ENCODE results near the gene TIAM1. TPM values are rescaled to one million over a fixed set of nuclear protein-coding genes. Genes with fewer than 3 reads are reported as not detected.

Gene TIAM1
- total and polyA plus RNA-seq, 2 of the 8 experiments (the other 6 are each of a cell fraction or from before 2014, with no cell fraction given): 10.1 to 30.7 TPM

DNA sequence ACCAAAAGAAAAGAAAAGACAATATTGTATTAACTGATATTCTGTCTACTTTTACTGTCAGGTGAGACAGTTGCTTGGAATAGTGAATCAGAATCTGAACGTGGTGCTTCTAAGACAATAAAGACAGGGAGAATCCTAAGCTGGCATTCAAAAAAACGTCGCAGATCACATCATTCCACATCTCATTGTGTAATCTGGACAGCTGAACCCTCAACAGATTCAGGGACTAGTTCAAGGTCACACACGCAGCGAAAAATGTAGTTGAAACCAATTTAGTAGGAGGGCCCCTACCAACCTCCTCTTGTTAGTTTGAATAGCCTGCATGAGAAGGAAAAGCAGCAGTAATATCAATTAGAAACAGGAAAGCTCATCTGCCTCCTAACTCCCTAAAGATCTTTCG is 259.4 kb downstream of the TIAM1 start:
- WGBS, 2 experiments (ENCODE audit: extremely low coverage in 1 of 2, insufficient coverage in 1 of 2, insufficient read length in 1 of 2, insufficient replicate concordance in 2 of 2, low coverage in 1 of 2, low lambda C conversion rate in 2 of 2, missing lambda C conversion rate in 1 of 2): 92% methylated on average over 6 of the region's 6 CpGs; no CpG with 5 or more reads in 1 of the 2 experiments
- POLR2A ChIA-PET (ENCODE audit: partially characterized antibody): interaction anchor here (0.6 kb wide), 1 partner anchor 25 kb away, joined by 4 read pairs; no protein-coding TSS in a partner anchor
- H3K4me3 ChIP-seq (ENCODE audit: extremely low read depth in 1 of 4, insufficient read depth in 2 of 4, low read depth in 3 of 4, low read length in 4 of 4): no peak overlapping the region

More for the DNA sequence above, 259.4 kb downstream of the TIAM1 start:
- Histone ChIP-seq H3K4me1 (replicated peaks in 1 of 4; ENCODE audit: control insufficient read depth in 3 of 4, insufficient read depth in 4 of 4, low read length in 3 of 4) (no peaks in the 10 kb centered on the region), H3K23me2 (ENCODE audit: low read depth, low read length) (no peaks in the 10 kb centered on the region; the same call in 1 of the 2 replicates), H3K79me2 (ENCODE audit: control insufficient read depth in 1 of 2, insufficient read depth in 2 of 2, low read length in 2 of 2) (no peaks in the 10 kb centered on the region), H2AFZ (ENCODE audit: low read length) (peak overlapping the region; percentile 20; the same call in 1 of the 2 replicates), H4K5ac (ENCODE audit: insufficient read length, low read depth, low read length) (no peak overlapping the region), H3K56ac (replicated peaks; ENCODE audit: insufficient read length, low read depth, low read length) (no peak overlapping the region), H4K20me1 (replicated peaks in 1 of 2; ENCODE audit: control insufficient read depth in 1 of 2, insufficient read depth in 2 of 2, low read length in 2 of 2) (no peaks in the 10 kb centered on the region), H3K14ac (ENCODE audit: insufficient read length) (no peak overlapping the region), H2BK20ac (ENCODE audit: low read length) (no peak overlapping the region), H3K27ac (ENCODE audit: low read depth, low read length) (no peak overlapping the region), H4K8ac (ENCODE audit: extremely low read depth, insufficient read depth, low read length) (no peak overlapping the region), H4K91ac (replicated peaks; ENCODE audit: insufficient read length, low read length) (no peak overlapping the region), H3K18ac (ENCODE audit: extremely low read depth, low read length) (no peak overlapping the region), H2AK5ac (ENCODE audit: low read depth, low read length) (no peak overlapping the region), H3K4ac (replicated peaks; ENCODE audit: insufficient read length, low read depth, low read length) (no peak overlapping the region), H3K9me3 (ENCODE audit: insufficient read depth in 2 of 2, low read depth in 1 of 2, low read length in 1 of 2) (peaks cover 0 to 5% of the 10 kb centered on the region in 2 experiments; a peak in 1 of 4 replicates), H3K4me2 (ENCODE audit: insufficient read depth in 1 of 2, low read depth in 2 of 2, low read length in 2 of 2) (no peak overlapping the region), H3K9ac (replicated peaks in 1 of 4; ENCODE audit: extremely low read depth in 1 of 4, low read depth in 3 of 4, low read length in 3 of 4) (no peak overlapping the region; a peak in 1 of 7 replicates), H3K23ac (ENCODE audit: insufficient read length) (no peak overlapping the region), H3K27me3 (replicated peaks in 1 of 4; ENCODE audit: control insufficient read depth in 3 of 4, extremely low read depth in 1 of 4, insufficient read depth in 3 of 4, low read length in 3 of 4) (no peaks in the 10 kb centered on the region), H3K79me1 (ENCODE audit: low read depth, low read length) (no peaks in the 10 kb centered on the region), H3K36me3 (ENCODE audit: control insufficient read depth in 2 of 4, insufficient read depth in 4 of 4, low read length in 3 of 4) (no peaks in the 10 kb centered on the region), H2BK5ac (ENCODE audit: low read depth, low read length) (no peak overlapping the region), H2BK120ac (replicated peaks; ENCODE audit: low read depth, low read length) (no peak overlapping the region), H2BK12ac (ENCODE audit: low read depth, low read length) (no peak overlapping the region), H2BK15ac (ENCODE audit: low read length) (no peak overlapping the region)
- DNase-seq (ENCODE audit: low read depth in 1 of 2, low spot score in 2 of 2) (no peak), FAIRE-seq (no peak)
- TF ChIP-seq NRF1 (IDR thresholded peaks at IDR 0.05; ENCODE audit: low read depth, low read length) (no peak), RFX5 (IDR thresholded peaks at IDR 0.05; ENCODE audit: borderline replicate concordance, low read depth, low read length) (no peak), TEAD4 (IDR thresholded peaks at IDR 0.05; ENCODE audit: low read depth, low read length) (no peak), SIRT6 (IDR thresholded peaks at IDR 0.05; ENCODE audit: low read length) (no peak), FOSL1 (IDR thresholded peaks at IDR 0.05; ENCODE audit: insufficient read depth, low read depth, low read length) (no peak), SP2 (IDR thresholded peaks at IDR 0.05; ENCODE audit: low read length) (no peak)
- CTCF ChIA-PET (ENCODE audit: partially characterized antibody): interaction anchor here (0.7 to 4.0 kb wide), 10 partner anchors 8 to 641 kb away, joined by 3 to 26 read pairs (median 3); no protein-coding TSS in a partner anchor
